Spleen (tissue), 7 donors: ENCODE data around the gene RNGTT.

Experiments used
- POLR2A ChIP-seq, 3 donors: fragments of 450-650 bp; IDR thresholded peaks; one replicate each; pipeline ENCODE4 v1.5.1; 2017; ENCODE audit warnings: antibody characterized with exemption in 3 of 3, mild to moderate bottlenecking in 1 of 3
- POLR2AphosphoS5 ChIP-seq, 3 donors: sonication (generic); formaldehyde crosslinking; IDR thresholded peaks; one replicate each; pipeline ENCODE4 v1.5.1; 2017; ENCODE audit warnings: antibody characterized with exemption in 3 of 3
- TF ChIP-seq, protein P1 (sequence below), 11 experiments: fragments of 200-600 bp in 7 of 11; fragments of 450-650 bp in 4 of 11; sonication (generic) in 4 of 11; IDR thresholded peaks in 8 of 11; conservative IDR thresholded peaks in 3 of 11; 1 replicate in 7 of 11; 2 replicates in 4 of 11; pipeline versions ENCODE4 v1.4.0 to v1.8.0; 2016 to 2021; ENCODE audit warnings: antibody characterized with exemption in 11 of 11, inconsistent platforms in 4 of 11, mild to moderate bottlenecking in 1 of 11
- donor health status: DM: no; HTN: no; CAD: no; lungs with moderate emphysema.
- donor health status: DM: no; HTN: no; CAD: no.
- donor health status: DM: no; HTN: no; CAD: no.

DNA sequence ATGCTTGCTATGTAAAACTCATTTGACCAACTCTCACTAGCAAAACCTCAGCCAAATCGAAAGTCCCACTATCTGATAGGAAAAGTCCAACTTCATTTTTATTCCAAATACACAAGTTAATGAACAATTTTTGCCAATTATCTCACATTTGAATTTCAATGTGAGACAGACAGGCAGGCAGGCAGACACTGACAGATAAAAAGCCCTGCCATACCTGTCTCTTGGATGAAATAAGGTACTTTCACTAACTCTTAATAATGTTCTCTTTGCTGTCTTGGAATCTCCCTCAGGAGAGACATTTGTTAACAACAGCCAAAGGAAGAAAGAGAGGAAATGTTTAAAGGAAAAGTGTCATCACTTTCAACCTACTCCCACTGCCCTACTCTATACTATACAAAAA, 82.0 kb downstream of the RNGTT start:
- TF ChIP-seq POLR2AphosphoS5 (IDR thresholded peaks at IDR 0.05) (no peak), POLR2A (IDR thresholded peaks at IDR 0.05) (no peak)
- TF ChIP-seq, protein P1, sequence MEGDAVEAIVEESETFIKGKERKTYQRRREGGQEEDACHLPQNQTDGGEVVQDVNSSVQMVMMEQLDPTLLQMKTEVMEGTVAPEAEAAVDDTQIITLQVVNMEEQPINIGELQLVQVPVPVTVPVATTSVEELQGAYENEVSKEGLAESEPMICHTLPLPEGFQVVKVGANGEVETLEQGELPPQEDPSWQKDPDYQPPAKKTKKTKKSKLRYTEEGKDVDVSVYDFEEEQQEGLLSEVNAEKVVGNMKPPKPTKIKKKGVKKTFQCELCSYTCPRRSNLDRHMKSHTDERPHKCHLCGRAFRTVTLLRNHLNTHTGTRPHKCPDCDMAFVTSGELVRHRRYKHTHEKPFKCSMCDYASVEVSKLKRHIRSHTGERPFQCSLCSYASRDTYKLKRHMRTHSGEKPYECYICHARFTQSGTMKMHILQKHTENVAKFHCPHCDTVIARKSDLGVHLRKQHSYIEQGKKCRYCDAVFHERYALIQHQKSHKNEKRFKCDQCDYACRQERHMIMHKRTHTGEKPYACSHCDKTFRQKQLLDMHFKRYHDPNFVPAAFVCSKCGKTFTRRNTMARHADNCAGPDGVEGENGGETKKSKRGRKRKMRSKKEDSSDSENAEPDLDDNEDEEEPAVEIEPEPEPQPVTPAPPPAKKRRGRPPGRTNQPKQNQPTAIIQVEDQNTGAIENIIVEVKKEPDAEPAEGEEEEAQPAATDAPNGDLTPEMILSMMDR (IDR thresholded peaks at IDR 0.05 in 8 of 11, conservative IDR thresholded peaks at IDR 0.05 in 3 of 11), result no peak
